ENCODE data around the gene TRMT61A.

Gene TRMT61A

DNA sequence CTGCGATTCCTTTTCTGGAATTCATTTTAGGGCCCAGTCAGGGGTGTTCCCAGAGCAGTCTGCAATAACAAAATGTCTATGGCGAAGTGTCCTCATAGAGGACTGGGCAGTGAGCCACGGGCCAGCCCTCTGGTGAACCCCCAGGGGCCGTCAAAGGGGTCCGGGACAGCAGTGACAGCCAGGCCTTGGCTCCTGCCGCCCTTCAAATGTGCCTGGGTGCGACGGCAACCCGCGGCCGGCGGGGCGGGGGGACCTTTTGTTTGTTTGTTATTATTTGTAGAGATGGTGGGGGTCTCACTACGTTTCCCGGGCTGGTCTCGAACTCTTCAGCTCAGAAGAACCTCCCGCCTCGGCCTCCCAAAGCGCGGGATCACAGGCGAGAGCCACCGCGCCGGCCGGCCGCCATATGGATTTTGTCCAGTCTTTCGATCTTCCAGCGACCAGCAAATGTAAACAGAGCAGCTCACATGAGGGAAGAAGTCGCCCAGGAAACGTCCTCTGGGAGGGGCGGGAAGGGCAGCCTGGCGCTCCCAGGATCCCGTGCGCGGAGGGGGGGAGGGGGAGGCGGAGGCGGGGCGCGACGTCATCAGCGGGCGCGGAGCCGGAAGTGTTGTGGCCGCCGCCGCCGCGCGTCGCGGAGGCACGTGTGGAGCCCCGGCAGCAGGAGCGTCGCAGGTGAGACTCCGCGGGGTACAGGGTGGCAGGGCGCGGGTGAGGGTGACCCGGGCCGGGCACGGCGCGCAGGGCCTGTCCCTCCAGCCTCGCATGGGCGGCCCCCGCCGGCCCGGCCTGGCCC, at the start of gene TRMT61A:
Gene TRMT61A (plus strand): TSS at position 610 of the 796 bp plus-strand sequence. CDS start 783 bp downstream, outside the sequence.
- peak within 1 kb of the TSS; percentile 78 for H3K4me3 ChIP-seq (ENCODE audit: low read length)
- no CpG with 5 or more reads among the region's 70 CpGs for WGBS (ENCODE audit: insufficient coverage, insufficient read length)
- no peak for DNase-seq (ENCODE audit: low read depth, low spot score)
- H3K4me1 ChIP-seq (ENCODE audit: control insufficient read depth, insufficient read depth, low read length), result peaks cover 6% of the 10 kb centered on the region
- H3K36me3 ChIP-seq (ENCODE audit: control insufficient read depth, insufficient read depth, low read length), result peaks cover 6% of the 10 kb centered on the region
- no peaks in the 10 kb centered on the region for H3K9me3 ChIP-seq (ENCODE audit: control insufficient read depth, insufficient read depth, low read length)
- H3K27ac ChIP-seq (ENCODE audit: low read length), result no peak within 1 kb of the TSS
- H3K27me3 ChIP-seq (ENCODE audit: control insufficient read depth, insufficient read depth, low read length), result peaks cover 1% of the 10 kb centered on the region; the same call in 1 of the 2 replicates

DNA sequence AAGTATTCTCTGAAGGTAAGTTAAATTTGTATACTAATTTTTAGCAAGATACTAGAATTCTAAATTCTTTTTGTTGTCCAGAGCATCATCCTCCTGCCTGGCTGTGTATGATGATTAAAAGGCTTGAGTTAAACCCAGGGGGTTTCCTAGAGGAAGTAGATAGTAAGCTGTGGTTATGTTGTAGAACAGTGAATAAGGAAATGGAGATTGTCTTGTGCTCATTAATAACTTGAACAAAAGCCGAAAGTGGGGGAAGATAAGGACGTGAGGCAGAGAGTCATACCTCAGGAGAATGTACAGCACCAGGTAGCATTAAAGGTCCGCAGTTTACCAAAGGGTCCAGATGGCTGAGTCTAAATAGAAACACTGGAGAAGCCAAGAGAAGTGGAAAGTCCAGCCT, 48.4 kb upstream of the TRMT61A start:
- Histone ChIP-seq H3K4me1 (ENCODE audit: control insufficient read depth, insufficient read depth, low read length) (no peaks in the 10 kb centered on the region), H3K27ac (ENCODE audit: low read length) (no peak overlapping the region), H3K9me3 (ENCODE audit: control insufficient read depth, insufficient read depth, low read length) (no peaks in the 10 kb centered on the region), H3K36me3 (ENCODE audit: control insufficient read depth, insufficient read depth, low read length) (peaks cover 6% of the 10 kb centered on the region; the same call in 1 of the 2 replicates), H3K4me3 (ENCODE audit: low read length) (no peak overlapping the region), H3K27me3 (ENCODE audit: control insufficient read depth, insufficient read depth, low read length) (no peaks in the 10 kb centered on the region)
- no peak for DNase-seq (ENCODE audit: low read depth, low spot score)
- no CpG with 5 or more reads among the region's 3 CpGs for WGBS (ENCODE audit: insufficient coverage, insufficient read length)

DNA sequence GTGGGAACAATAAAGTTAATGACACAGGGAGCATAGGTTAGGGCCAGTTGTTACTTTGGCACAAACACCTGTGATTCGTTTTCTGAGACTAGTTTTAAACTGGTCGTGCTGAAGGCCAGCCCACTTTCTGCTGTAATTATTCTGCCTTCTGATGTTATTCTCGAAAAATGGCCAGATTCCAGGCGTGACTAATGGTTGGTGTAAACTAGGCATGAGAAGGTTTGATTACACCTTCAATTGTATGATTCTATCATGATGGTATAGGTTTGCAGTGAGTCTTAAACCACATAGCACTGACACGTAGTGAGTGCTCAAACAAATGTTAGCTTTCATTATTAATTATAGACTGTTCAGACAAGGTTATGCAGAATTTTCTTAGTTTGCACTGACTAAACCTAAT, 45.4 kb upstream of the TRMT61A start:
- no peak for DNase-seq (ENCODE audit: low read depth, low spot score)
- Histone ChIP-seq H3K27ac (ENCODE audit: low read length) (no peak overlapping the region), H3K4me1 (ENCODE audit: control insufficient read depth, insufficient read depth, low read length) (no peaks in the 10 kb centered on the region), H3K4me3 (ENCODE audit: low read length) (no peak overlapping the region), H3K27me3 (ENCODE audit: control insufficient read depth, insufficient read depth, low read length) (no peaks in the 10 kb centered on the region), H3K36me3 (ENCODE audit: control insufficient read depth, insufficient read depth, low read length) (peaks cover 6% of the 10 kb centered on the region; the same call in 1 of the 2 replicates), H3K9me3 (ENCODE audit: control insufficient read depth, insufficient read depth, low read length) (no peaks in the 10 kb centered on the region)
- no CpG with 5 or more reads among the region's 5 CpGs for WGBS (ENCODE audit: insufficient coverage, insufficient read length)

DNA sequence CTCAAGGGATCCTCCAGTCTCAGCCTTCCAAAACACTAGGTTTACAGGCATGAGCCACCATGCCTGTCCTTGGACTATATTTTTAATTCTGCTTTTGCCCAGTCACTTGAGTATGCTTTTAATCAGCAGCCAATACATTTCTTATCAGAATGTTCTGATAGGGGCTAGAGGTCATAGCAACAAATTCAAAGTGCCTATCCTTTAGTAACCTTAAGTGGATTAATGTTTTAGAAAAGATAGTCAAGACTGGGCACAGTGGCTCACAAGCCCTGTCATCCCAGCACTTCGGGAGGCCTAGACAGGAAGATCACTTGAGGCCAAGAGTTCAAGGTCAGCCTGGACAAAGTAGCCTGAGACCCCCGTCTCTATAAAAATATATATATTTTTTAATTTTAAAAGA, 43.5 kb upstream of the TRMT61A start:
- no CpG with 5 or more reads among the region's 2 CpGs for WGBS (ENCODE audit: insufficient coverage, insufficient read length)
- peaks cover 6% of the 10 kb centered on the region; the same call in 1 of the 2 replicates for H3K36me3 ChIP-seq (ENCODE audit: control insufficient read depth, insufficient read depth, low read length)

DNA sequence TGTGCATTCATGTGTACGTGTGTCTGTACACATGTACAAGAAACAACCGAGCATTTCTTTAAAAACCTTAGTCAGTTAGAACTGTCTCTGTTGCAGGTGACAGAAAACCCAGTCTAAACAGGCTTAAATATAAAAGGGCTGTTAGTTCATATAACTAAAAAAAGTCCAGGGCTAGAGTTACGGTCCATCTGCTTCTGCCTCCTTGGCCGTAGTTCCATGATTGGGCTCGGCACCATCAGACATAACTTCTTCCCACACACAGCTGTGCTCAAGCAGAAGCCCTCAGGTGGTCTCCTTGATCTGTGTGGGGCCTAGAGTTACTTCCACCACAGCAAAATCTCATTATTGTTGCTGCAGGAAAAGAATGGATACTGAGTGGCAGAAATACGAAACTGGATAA, 40.9 kb upstream of the TRMT61A start:
- H3K27me3 ChIP-seq (ENCODE audit: control insufficient read depth, insufficient read depth, low read length), result no peaks in the 10 kb centered on the region
- H3K4me3 ChIP-seq (ENCODE audit: low read length), result no peak overlapping the region
- no peaks in the 10 kb centered on the region for H3K4me1 ChIP-seq (ENCODE audit: control insufficient read depth, insufficient read depth, low read length)
- DNase-seq (ENCODE audit: low read depth, low spot score), result no peak
- H3K27ac ChIP-seq (ENCODE audit: low read length), result no peak overlapping the region
- peaks cover 3% of the 10 kb centered on the region; the same call in 1 of the 2 replicates for H3K36me3 ChIP-seq (ENCODE audit: control insufficient read depth, insufficient read depth, low read length)
- no CpG with 5 or more reads among the region's 6 CpGs for WGBS (ENCODE audit: insufficient coverage, insufficient read length)
- no peaks in the 10 kb centered on the region for H3K9me3 ChIP-seq (ENCODE audit: control insufficient read depth, insufficient read depth, low read length)

More for the DNA sequence above, 43.5 kb upstream of the TRMT61A start:
- Histone ChIP-seq H3K4me3 (ENCODE audit: low read length) (no peak overlapping the region), H3K27ac (ENCODE audit: low read length) (no peak overlapping the region), H3K4me1 (ENCODE audit: control insufficient read depth, insufficient read depth, low read length) (no peaks in the 10 kb centered on the region), H3K9me3 (ENCODE audit: control insufficient read depth, insufficient read depth, low read length) (no peaks in the 10 kb centered on the region), H3K27me3 (ENCODE audit: control insufficient read depth, insufficient read depth, low read length) (no peaks in the 10 kb centered on the region)
- no peak for DNase-seq (ENCODE audit: low read depth, low spot score)

DNA sequence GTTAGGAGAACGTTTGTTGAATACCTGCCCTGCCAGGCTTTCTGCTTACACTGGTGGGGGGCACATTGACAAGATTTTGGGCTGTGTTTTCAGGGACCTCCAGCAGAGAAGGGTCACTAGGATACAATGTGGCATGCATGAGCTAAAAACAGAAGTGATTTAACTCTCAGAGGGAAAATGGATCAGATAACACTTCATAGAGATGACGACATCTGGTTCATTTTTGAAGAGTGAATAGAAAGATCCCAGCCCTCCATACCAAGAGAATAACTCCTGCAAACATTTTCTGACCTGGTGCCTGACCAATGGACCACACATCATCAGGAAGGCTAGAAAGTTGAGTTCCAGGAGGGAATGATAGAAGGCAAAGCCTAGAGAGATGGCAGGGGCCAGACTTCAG, 40.0 kb upstream of the TRMT61A start:
- no peaks in the 10 kb centered on the region for H3K9me3 ChIP-seq (ENCODE audit: control insufficient read depth, insufficient read depth, low read length)
- WGBS (ENCODE audit: insufficient coverage, insufficient read length), result no CpG with 5 or more reads among the region's 2 CpGs
- H3K4me3 ChIP-seq (ENCODE audit: low read length), result no peak overlapping the region
- no peak for DNase-seq (ENCODE audit: low read depth, low spot score)
- H3K27ac ChIP-seq (ENCODE audit: low read length), result no peak overlapping the region
- no peaks in the 10 kb centered on the region for H3K27me3 ChIP-seq (ENCODE audit: control insufficient read depth, insufficient read depth, low read length)
- H3K36me3 ChIP-seq (ENCODE audit: control insufficient read depth, insufficient read depth, low read length), result peaks cover 3% of the 10 kb centered on the region; the same call in 1 of the 2 replicates
- H3K4me1 ChIP-seq (ENCODE audit: control insufficient read depth, insufficient read depth, low read length), result no peaks in the 10 kb centered on the region

DNA sequence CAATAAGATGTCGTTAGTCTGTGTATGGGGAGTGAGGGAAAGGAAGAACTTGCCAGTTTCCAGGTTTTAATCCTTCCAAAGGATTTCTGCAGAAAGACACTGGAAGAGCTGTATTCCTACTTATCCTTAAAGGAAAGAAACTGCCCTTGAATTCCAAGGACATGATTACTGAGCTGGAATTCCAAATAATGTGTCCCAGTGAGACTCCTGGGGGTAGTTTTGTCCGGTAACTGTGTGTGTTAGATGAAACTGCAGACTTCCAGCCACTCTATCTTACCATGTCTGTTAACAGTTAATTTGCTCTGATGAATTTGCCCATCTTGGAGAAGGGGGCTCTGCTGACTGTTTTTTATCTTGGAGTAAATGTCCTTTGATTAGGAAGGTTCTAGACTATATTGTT, 39.4 kb upstream of the TRMT61A start:
- DNase-seq (ENCODE audit: low read depth, low spot score), result no peak
- Histone ChIP-seq H3K36me3 (ENCODE audit: control insufficient read depth, insufficient read depth, low read length) (peaks cover 3% of the 10 kb centered on the region; the same call in 1 of the 2 replicates), H3K27ac (ENCODE audit: low read length) (no peak overlapping the region), H3K9me3 (ENCODE audit: control insufficient read depth, insufficient read depth, low read length) (no peaks in the 10 kb centered on the region), H3K4me1 (ENCODE audit: control insufficient read depth, insufficient read depth, low read length) (no peaks in the 10 kb centered on the region), H3K27me3 (ENCODE audit: control insufficient read depth, insufficient read depth, low read length) (no peaks in the 10 kb centered on the region), H3K4me3 (ENCODE audit: low read length) (no peak overlapping the region)
- WGBS (ENCODE audit: insufficient coverage, insufficient read length), result no CpG with 5 or more reads among the region's 2 CpGs

DNA sequence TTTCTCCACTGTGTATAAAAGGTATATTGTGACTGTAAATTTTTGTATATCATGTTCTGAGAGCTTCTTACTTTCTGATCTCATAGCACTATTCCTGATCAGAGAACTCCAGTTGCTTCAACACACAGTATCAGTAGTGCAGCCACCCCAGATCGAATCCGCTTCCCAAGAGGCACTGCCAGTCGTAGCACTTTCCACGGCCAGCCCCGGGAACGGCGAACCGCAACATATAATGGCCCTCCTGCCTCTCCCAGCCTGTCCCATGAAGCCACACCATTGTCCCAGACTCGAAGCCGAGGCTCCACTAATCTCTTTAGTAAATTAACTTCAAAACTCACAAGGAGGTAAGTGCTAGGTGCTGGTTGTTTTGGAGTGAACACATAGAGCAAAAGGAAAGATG, 37.3 kb upstream of the TRMT61A start:
- Histone ChIP-seq H3K4me1 (ENCODE audit: control insufficient read depth, insufficient read depth, low read length) (no peaks in the 10 kb centered on the region), H3K4me3 (ENCODE audit: low read length) (no peak overlapping the region), H3K9me3 (ENCODE audit: control insufficient read depth, insufficient read depth, low read length) (no peaks in the 10 kb centered on the region), H3K36me3 (ENCODE audit: control insufficient read depth, insufficient read depth, low read length) (peaks cover 3% of the 10 kb centered on the region; the same call in 1 of the 2 replicates), H3K27ac (ENCODE audit: low read length) (no peak overlapping the region), H3K27me3 (ENCODE audit: control insufficient read depth, insufficient read depth, low read length) (no peaks in the 10 kb centered on the region)
- no CpG with 5 or more reads among the region's 10 CpGs for WGBS (ENCODE audit: insufficient coverage, insufficient read length)
- DNase-seq (ENCODE audit: low read depth, low spot score), result no peak

DNA sequence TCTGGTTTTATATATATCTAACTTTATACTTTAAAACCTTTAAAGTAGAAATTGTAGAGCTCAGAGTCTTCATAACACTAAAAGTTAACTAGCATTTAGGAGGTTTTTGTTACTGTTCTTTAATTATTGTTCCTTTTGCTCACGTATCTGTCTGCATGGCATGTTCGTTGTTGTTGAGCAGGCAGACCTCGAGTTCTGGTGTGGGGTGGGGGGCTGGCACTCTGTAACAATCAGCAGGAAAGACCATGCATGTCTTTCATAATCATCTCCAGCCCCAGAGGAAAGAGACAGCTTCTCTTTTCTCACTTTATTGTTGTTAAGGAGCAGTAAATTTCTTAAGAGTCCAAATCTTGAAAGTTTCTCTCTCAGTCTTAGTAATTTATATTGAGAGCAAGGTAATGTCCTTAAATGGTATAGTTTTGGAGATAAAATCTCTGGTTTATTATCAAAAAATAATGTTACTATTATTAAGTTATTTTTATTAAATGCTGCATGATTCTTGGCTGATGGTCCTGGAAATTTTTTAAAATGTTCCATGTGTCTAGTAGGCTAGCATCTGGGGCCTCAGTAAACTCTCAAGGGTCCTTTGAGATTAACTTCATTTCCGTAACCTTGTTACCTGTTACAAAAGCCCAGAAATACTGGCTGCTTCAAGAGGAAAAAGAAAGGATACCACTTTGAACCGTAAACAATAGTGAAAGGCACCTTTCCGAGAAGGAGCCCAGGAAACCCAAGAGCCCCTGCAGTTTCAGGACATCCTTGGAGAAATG, 36.7 kb upstream of the TRMT61A start:
- Histone ChIP-seq H3K36me3 (ENCODE audit: control insufficient read depth, insufficient read depth, low read length) (peaks cover 3% of the 10 kb centered on the region; the same call in 1 of the 2 replicates), H3K27me3 (ENCODE audit: control insufficient read depth, insufficient read depth, low read length) (no peaks in the 10 kb centered on the region), H3K4me1 (ENCODE audit: control insufficient read depth, insufficient read depth, low read length) (no peaks in the 10 kb centered on the region), H3K4me3 (ENCODE audit: low read length) (no peak overlapping the region), H3K9me3 (ENCODE audit: control insufficient read depth, insufficient read depth, low read length) (no peaks in the 10 kb centered on the region), H3K27ac (ENCODE audit: low read length) (no peak overlapping the region)
- no peak for DNase-seq (ENCODE audit: low read depth, low spot score)
- WGBS (ENCODE audit: insufficient coverage, insufficient read length), result no CpG with 5 or more reads among the region's 6 CpGs

DNA sequence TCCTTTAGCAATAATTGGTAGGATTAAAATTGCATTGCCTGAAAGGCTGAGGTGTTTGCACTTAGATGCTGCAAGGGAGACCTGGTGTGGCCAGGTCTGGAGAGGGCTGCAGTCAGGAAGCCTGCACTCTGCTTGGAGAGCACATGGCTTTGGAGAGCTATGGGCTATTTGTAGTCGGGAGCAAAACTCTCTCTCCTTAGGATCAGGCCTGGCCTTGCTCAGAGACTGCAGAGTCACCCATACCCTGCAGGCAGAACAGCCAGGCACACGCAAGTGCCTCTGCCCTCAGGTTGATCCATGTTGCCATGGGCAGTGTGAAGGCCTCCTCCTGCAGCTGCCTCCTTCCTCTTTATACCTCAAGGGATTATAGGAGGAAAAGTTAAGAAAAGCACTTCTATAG, 33.1 kb upstream of the TRMT61A start:
- Histone ChIP-seq H3K36me3 (ENCODE audit: control insufficient read depth, insufficient read depth, low read length) (peaks cover 3% of the 10 kb centered on the region; the same call in 1 of the 2 replicates), H3K4me1 (ENCODE audit: control insufficient read depth, insufficient read depth, low read length) (no peaks in the 10 kb centered on the region), H3K27me3 (ENCODE audit: control insufficient read depth, insufficient read depth, low read length) (no peaks in the 10 kb centered on the region), H3K4me3 (ENCODE audit: low read length) (no peak overlapping the region), H3K9me3 (ENCODE audit: control insufficient read depth, insufficient read depth, low read length) (no peaks in the 10 kb centered on the region), H3K27ac (ENCODE audit: low read length) (no peak overlapping the region)
- no CpG with 5 or more reads among the region's 2 CpGs for WGBS (ENCODE audit: insufficient coverage, insufficient read length)
- DNase-seq (ENCODE audit: low read depth, low spot score), result no peak
